HepG2 (cell line): Measurements from ENCODE around the gene PPRC1. TPM values are rescaled to one million over a fixed set of nuclear protein-coding genes. Genes with fewer than 3 reads are reported as not detected.

Source experiments
- BATF2 ChIP-seq: sonication (generic); formaldehyde crosslinking; IDR thresholded peaks from 2 replicates; pipeline ENCODE4 v1.8.0; 2022; ENCODE audit warnings: mild to moderate bottlenecking, missing genetic modification reagents, moderate library complexity
- CHD4 ChIP-seq: fragments of 200-600 bp; sonication (generic); IDR thresholded peaks from 2 replicates; pipeline ENCODE4 v1.7.0; 2017; ENCODE audit warnings: mild to moderate bottlenecking, low read length, borderline replicate concordance
- DNMT1 ChIP-seq: sonication (generic); formaldehyde crosslinking; IDR thresholded peaks from 2 replicates; pipeline ENCODE4 v1.5.1; 2020; ENCODE audit warnings: mild to moderate bottlenecking, missing genetic modification reagents
- GZF1 ChIP-seq: sonication (generic); formaldehyde crosslinking; IDR thresholded peaks from 2 replicates; pipeline ENCODE4 v1.5.1; 2020; ENCODE audit warnings: mild to moderate bottlenecking, missing genetic modification reagents
- KLF6 ChIP-seq: IDR thresholded peaks from 2 replicates; pipeline ENCODE4 v1.8.0; 2016; ENCODE audit warnings: missing biosample characterization, missing genetic modification reagents
- LBX2 ChIP-seq: sonication (generic); formaldehyde crosslinking; IDR thresholded peaks from 2 replicates; pipeline ENCODE4 v1.5.0; 2020; ENCODE audit warnings: missing genetic modification reagents, mild to moderate bottlenecking, borderline replicate concordance
- MED1 ChIP-seq: sonication (generic); formaldehyde crosslinking; IDR thresholded peaks from 2 replicates; pipeline ENCODE4 v1.4.0; 2020; ENCODE audit warnings: missing genetic modification reagents
- MIER2 ChIP-seq: IDR thresholded peaks from 2 replicates; pipeline ENCODE4 v1.6.1; 2016; ENCODE audit warnings: missing biosample characterization, missing genetic modification reagents
- NCOA2 ChIP-seq: sonication (generic); formaldehyde crosslinking; IDR thresholded peaks from 2 replicates; pipeline ENCODE4 v1.8.0; 2022; ENCODE audit warnings: inconsistent platforms
- NFYC ChIP-seq: IDR thresholded peaks from 2 replicates; pipeline ENCODE4 v1.6.1; 2016; ENCODE audit warnings: missing genetic modification reagents, missing compliant biosample characterization
- RBFOX2 ChIP-seq: fragments of 200-400 bp; formaldehyde crosslinking; IDR thresholded peaks from 2 replicates; pipeline ENCODE4 v1.6.1; 2017; ENCODE audit warnings: low read depth, mild to moderate bottlenecking, low read length
- TARDBP ChIP-seq: sonication (generic); formaldehyde crosslinking; IDR thresholded peaks from 2 replicates; pipeline ENCODE4 v1.8.0; 2022; ENCODE audit warnings: mild to moderate bottlenecking, missing genetic modification reagents
- TBL1XR1 ChIP-seq: fragments of 150-350 bp; IDR thresholded peaks from 2 replicates; pipeline ENCODE4 v1.6.1; 2014; ENCODE audit warnings: borderline replicate concordance, low read length; ENCODE audit not compliant: partially characterized antibody
- TCF7L2 ChIP-seq: IDR thresholded peaks from 2 replicates; pipeline ENCODE4 v1.6.1; 2011; ENCODE audit warnings: mild to moderate bottlenecking, low read depth, low read length, moderate library complexity
- TFE3 ChIP-seq: IDR thresholded peaks from 2 replicates; pipeline ENCODE4 v1.6.1; 2016
- WIZ ChIP-seq: sonication (generic); formaldehyde crosslinking; IDR thresholded peaks from 2 replicates; pipeline ENCODE4 v1.5.1; 2020; ENCODE audit warnings: mild to moderate bottlenecking, missing genetic modification reagents
- ZHX2 ChIP-seq, 2 experiments: sonication (generic) in 1 of 2; formaldehyde crosslinking in 1 of 2; IDR thresholded peaks; 2 replicates each; pipeline versions ENCODE4 v1.6.1 to v1.9.0; 2014 to 2022; ENCODE audit warnings: antibody characterized with exemption in 1 of 2, borderline replicate concordance in 1 of 2, inconsistent platforms in 1 of 2, low read depth in 1 of 2, missing genetic modification reagents in 1 of 2
- ZNF33B ChIP-seq: sonication (generic); formaldehyde crosslinking; IDR thresholded peaks from 2 replicates; pipeline ENCODE4 v1.5.1; 2020; ENCODE audit warnings: mild to moderate bottlenecking, missing genetic modification reagents
- ZNF343 ChIP-seq: sonication (generic); formaldehyde crosslinking; IDR thresholded peaks from 2 replicates; pipeline ENCODE4 v1.4.0; 2020; ENCODE audit warnings: mild to moderate bottlenecking, missing genetic modification reagents
- ZNF605 ChIP-seq: sonication (generic); formaldehyde crosslinking; IDR thresholded peaks from 2 replicates; pipeline ENCODE4 v1.8.0; 2022; ENCODE audit warnings: mild to moderate bottlenecking, missing genetic modification reagents
- ZNF724P ChIP-seq: sonication (generic); formaldehyde crosslinking; IDR thresholded peaks from 2 replicates; pipeline ENCODE4 v1.8.0; 2022; ENCODE audit warnings: missing genetic modification reagents, borderline replicate concordance
- ZNF792 ChIP-seq: IDR thresholded peaks from 2 replicates; pipeline ENCODE4 v1.6.1; 2016
- polyA plus RNA-seq, 8 experiments: library from polyadenylated mRNA; depleted of rRNA in 3 of 8; stranded (reverse) in 7 of 8; unstranded in 1 of 8; fragments of >200 nt; fragmentation: Illumina TruSeq in 4 of 8; extraction: Trizol in 4 of 8; gene quantifications; 2 replicates each; pipeline versions ENCODE4 v1.2.1 to v1.2.3, GENCODE V29; 2011 to 2016; ENCODE audit warnings: low read depth in 4 of 8, missing spikeins in 1 of 8, mixed read lengths in 1 of 8; ENCODE audit not compliant: insufficient read depth in 1 of 8
- total RNA-seq, 5 experiments: library from RNA; depleted of rRNA; stranded (reverse); fragments of >200 nt; fragmentation: Illumina TruSeq; extraction: Trizol; gene quantifications; 2 replicates each; pipeline ENCODE4 v1.2.3, GENCODE V29; 2016; ENCODE audit warnings: low read depth in 1 of 5

Gene PPRC1
- total and polyA plus RNA-seq, 2 of the 13 experiments (the other 11 are each of a cell fraction or from before 2014, with no cell fraction given), result 18.7 to 24.2 TPM

- TF ChIP-seq ZNF33B (CRISPR knock-in tag) (0 out of 2 replicates have a peak, but pooled peaks have one; percentile 29), ZNF792 (CRISPR knock-in tag) (peak; percentile 82; the same call in 1 of the 2 replicates), DNMT1 (0 out of 2 replicates have a peak, but pooled peaks have one; percentile 19), TFE3 (CRISPR knock-in tag) (no peak; the same call in 1 of the 2 replicates), ZHX2 (IDR thresholded peaks at IDR 0.05; ENCODE audit: low read depth) (peak; percentile 87), ZHX2 (CRISPR knock-in tag; IDR thresholded peaks at IDR 0.05; ENCODE audit: borderline replicate concordance) (no peak), WIZ (CRISPR knock-in tag) (peak; percentile 61; the same call in 1 of the 2 replicates), RBFOX2 (peak; percentile 95), NFYC (CRISPR knock-in tag) (peak; percentile 71), ZNF724P (0 out of 2 replicates have a peak, but pooled peaks have one; percentile 48), MED1 (peak; percentile 41; the same call in 1 of the 2 replicates), ZNF605 (peak; percentile 94), LBX2 (peak; percentile 60; the same call in 1 of the 2 replicates), GZF1 (CRISPR knock-in tag) (no peak), MIER2 (CRISPR knock-in tag) (peak; percentile 69; the same call in 1 of the 2 replicates), TCF7L2 (no peak), TARDBP (peak; percentile 92), NCOA2 (peak; percentile 57), TBL1XR1 (no peak), BATF2 (CRISPR knock-in tag) (0 out of 2 replicates have a peak, but pooled peaks have one; percentile 35), CHD4 (peak; percentile 30; the same call in 1 of the 2 replicates), KLF6 (peak; percentile 64; the same call in 1 of the 2 replicates), ZNF343 (CRISPR knock-in tag) (no peak)
Observed at GRCh38 chr10:102132563-102133372, at the start of gene PPRC1 (continued).
